SK-N-SH (cell line): ENCODE results near the gene DYRK1A. TPM values are rescaled to one million over a fixed set of nuclear protein-coding genes. Genes with fewer than 3 reads are reported as not detected.

Experiments
- CTCF ChIA-PET: fragments of 300-600, 350-600 bp; formaldehyde crosslinking; extraction: SDS; loops from one replicate; lab custom pipeline; 2021; lab: Yijun Ruan, JAX
- POLR2A ChIA-PET: fragments of 350-600 bp; sonication (Branson Sonifier 250); formaldehyde crosslinking; extraction: SDS; loops from one replicate; lab custom pipeline; 2020; ENCODE audit warnings: antibody characterized with exemption, inconsistent platforms; lab: Yijun Ruan, JAX
- DNase-seq: peaks from one replicate; pipeline ENCODE4 v3.0.0; 2012
- H2AFZ ChIP-seq: fragments of 200-600 bp; sonication (generic); 2 replicates; pipeline ENCODE4 v1.8.1; 2016; ENCODE audit warnings: antibody characterized with exemption, mild to moderate bottlenecking, low read depth
- H3F3A ChIP-seq: fragments of 200-600 bp; sonication (generic); replicated peaks from 2 replicates; pipeline ENCODE3; 2016; ENCODE audit warnings: antibody characterized with exemption, mild to moderate bottlenecking; ENCODE audit not compliant: insufficient read depth
- H3K27ac ChIP-seq, 2 experiments: fragments of 200-500 bp in 1 of 2; fragments of 200-600 bp in 1 of 2; sonication (Bioruptor generic) in 1 of 2; sonication (generic), shearing (Covaris generic) in 1 of 2; 2 replicates each; pipeline versions ENCODE4 v1.5.1 to v1.6.1; 2014 to 2016; ENCODE audit warnings: low read depth in 2 of 2, inconsistent platforms in 1 of 2, low read length in 1 of 2, mild to moderate bottlenecking in 1 of 2, mixed read lengths in 1 of 2
- H3K27me3 ChIP-seq: fragments of 200-600 bp; sonication (generic), shearing (Covaris generic); 2 replicates; pipeline ENCODE4 v1.6.1; 2016; ENCODE audit warnings: mixed run types; ENCODE audit not compliant: insufficient read depth
- H3K36me3 ChIP-seq, 2 experiments: fragments of 200-500 bp in 1 of 2; fragments of 200-600 bp in 1 of 2; sonication (Bioruptor generic) in 1 of 2; sonication (generic) in 1 of 2; replicated peaks in 1 of 2; 2 replicates each; pipeline versions ENCODE3 to v1.5.1; 2014 to 2016; ENCODE audit warnings: low read length in 1 of 2, mild to moderate bottlenecking in 1 of 2; ENCODE audit not compliant: insufficient read depth in 2 of 2, control insufficient read depth in 1 of 2
- H3K4me1 ChIP-seq, 2 experiments: fragments of 200-500 bp in 1 of 2; fragments of 200-600 bp in 1 of 2; sonication (Bioruptor generic) in 1 of 2; sonication (generic), shearing (Covaris generic) in 1 of 2; 2 replicates each; pipeline versions ENCODE4 v1.5.1 to v1.6.1; 2014 to 2016; ENCODE audit warnings: low read depth in 1 of 2, low read length in 1 of 2, mixed run types in 1 of 2; ENCODE audit not compliant: insufficient read depth in 2 of 2, control insufficient read depth in 1 of 2
- H3K4me2 ChIP-seq: fragments of 200-600 bp; sonication (generic), shearing (Covaris generic); 2 replicates; pipeline ENCODE4 v1.6.1; 2017; ENCODE audit warnings: mixed run types
- H3K4me3 ChIP-seq, 2 experiments: fragments of 200-500 bp in 1 of 2; fragments of 200-600 bp in 1 of 2; sonication (Bioruptor generic) in 1 of 2; sonication (generic), shearing (Covaris generic) in 1 of 2; 2 replicates each; pipeline versions ENCODE4 v1.5.1 to v1.8.1; 2014 to 2016; ENCODE audit warnings: low read depth in 2 of 2, inconsistent platforms in 1 of 2, low read length in 1 of 2, mild to moderate bottlenecking in 1 of 2, mixed read lengths in 1 of 2, moderate library complexity in 1 of 2
- H3K79me2 ChIP-seq: fragments of 200-600 bp; sonication (generic); 2 replicates; pipeline ENCODE4 v1.8.1; 2017; ENCODE audit warnings: mild to moderate bottlenecking; ENCODE audit not compliant: insufficient read depth
- H3K9ac ChIP-seq: fragments of 200-600 bp; sonication (generic); 2 replicates; pipeline ENCODE4 v1.6.1; 2017; ENCODE audit warnings: mixed run types
- H3K9me2 ChIP-seq: fragments of 200-600 bp; sonication (generic); 2 replicates; pipeline ENCODE4 v1.6.1; 2017; ENCODE audit warnings: mixed run types
- H3K9me3 ChIP-seq: fragments of 200-600 bp; sonication (generic); 2 replicates; pipeline ENCODE4 v1.6.1; 2017; ENCODE audit warnings: mixed run types, mild to moderate bottlenecking, moderate library complexity
- H4K20me1 ChIP-seq: fragments of 200-600 bp; sonication (generic); 2 replicates; pipeline ENCODE4 v1.6.1; 2017; ENCODE audit warnings: mild to moderate bottlenecking, mixed run types; ENCODE audit not compliant: insufficient read depth
- CHD2 ChIP-seq: fragments of 150-350 bp; IDR thresholded peaks from 2 replicates; pipeline ENCODE4 v1.6.1; 2018; ENCODE audit warnings: low read length; ENCODE audit not compliant: partially characterized antibody
- FOSL2 ChIP-seq: IDR thresholded peaks from 2 replicates; pipeline ENCODE4 v1.4.0; 2012; ENCODE audit warnings: low read depth, mild to moderate bottlenecking, moderate library complexity, borderline replicate concordance
- FOXJ3 ChIP-seq: sonication (generic); formaldehyde crosslinking; IDR thresholded peaks from 2 replicates; pipeline ENCODE4 v1.5.1; 2020; ENCODE audit warnings: mild to moderate bottlenecking, missing genetic modification reagents
- GABPA ChIP-seq: IDR thresholded peaks from 2 replicates; pipeline ENCODE4 v1.4.0; 2012; ENCODE audit warnings: low read depth, mild to moderate bottlenecking
- GATA2 ChIP-seq: sonication (generic); formaldehyde crosslinking; IDR thresholded peaks from 2 replicates; pipeline ENCODE4 v1.5.0; 2020; ENCODE audit warnings: mild to moderate bottlenecking, missing genetic modification reagents
- MEF2A ChIP-seq: IDR thresholded peaks from 2 replicates; pipeline ENCODE4 v1.4.0; 2012; ENCODE audit warnings: low read depth, borderline replicate concordance
- NFIC ChIP-seq: IDR thresholded peaks from 2 replicates; pipeline ENCODE4 v1.4.0; 2012; ENCODE audit warnings: borderline replicate concordance
- RAD21 ChIP-seq: IDR thresholded peaks from 2 replicates; pipeline ENCODE4 v1.6.1; 2012; ENCODE audit warnings: mild to moderate bottlenecking, low read length
- RCOR1 ChIP-seq: fragments of 150-350 bp; IDR thresholded peaks from 2 replicates; pipeline ENCODE4 v1.6.1; 2017; ENCODE audit warnings: antibody characterized with exemption, low read length
- RFX5 ChIP-seq: IDR thresholded peaks from 2 replicates; pipeline ENCODE4 v1.6.1; 2012; ENCODE audit warnings: mild to moderate bottlenecking, improper control_type of control experiment, low read length
- RXRA ChIP-seq: IDR thresholded peaks from 2 replicates; pipeline ENCODE4 v1.4.0; 2012; ENCODE audit warnings: low read depth, mild to moderate bottlenecking, borderline replicate concordance
- SIN3A ChIP-seq: IDR thresholded peaks from 2 replicates; pipeline ENCODE4 v1.6.1; 2012; ENCODE audit warnings: low read depth, mild to moderate bottlenecking, low read length, moderate library complexity, borderline replicate concordance
- TAF1 ChIP-seq: IDR thresholded peaks from 2 replicates; pipeline ENCODE4 v1.6.1; 2012; ENCODE audit warnings: low read depth, mild to moderate bottlenecking, low read length, moderate library complexity, borderline replicate concordance
- TCF12 ChIP-seq: IDR thresholded peaks from 2 replicates; pipeline ENCODE4 v1.4.0; 2012
- TEAD4 ChIP-seq: IDR thresholded peaks from 2 replicates; pipeline ENCODE4 v1.4.0; 2012; ENCODE audit warnings: mild to moderate bottlenecking, borderline replicate concordance; ENCODE audit not compliant: insufficient read depth
- USF1 ChIP-seq: IDR thresholded peaks from 2 replicates; pipeline ENCODE4 v1.4.0; 2012; ENCODE audit warnings: low read depth, borderline replicate concordance
- WGBS: methylation state at CpG from one replicate; pipeline ENCODE4 v1.1.6; 2017; ENCODE audit warnings: low lambda C conversion rate; 5-methylcytosine and 5-hydroxymethylcytosine counted together
- polyA plus RNA-seq, 3 experiments: library from polyadenylated mRNA; depleted of rRNA; stranded (reverse); fragments of >200 nt; gene quantifications; 2 replicates each; pipeline ENCODE4 v1.2.3, GENCODE V29; 2012
- TF ChIP-seq, protein P1 (sequence below): IDR thresholded peaks from 2 replicates; pipeline ENCODE4 v1.6.1; 2012; ENCODE audit warnings: mild to moderate bottlenecking, low read depth, low read length, moderate library complexity

Gene DYRK1A
- polyA plus RNA-seq, 1 of the 3 experiments (the other 2 are of a cell fraction), result 19.3 TPM

GRCh38 chr21:37484535-37485474, 118.2 kb downstream of the DYRK1A start:
- POLR2A ChIA-PET, result no interaction called here
- Histone ChIP-seq H3K4me3 (no peak overlapping the region), H3K4me1 (peaks cover 0 to 4% of the 10 kb centered on the region in 2 experiments; a peak in 2 of 4 replicates), H3K79me2 (peaks cover 42% of the 10 kb centered on the region), H3K9me3 (no peaks in the 10 kb centered on the region), H4K20me1 (0 out of 2 replicates have a peak, but pooled peaks cover 2% of the 10 kb centered on the region), H2AFZ (no peak overlapping the region), H3K4me2 (no peak overlapping the region), H3K27ac (peak overlapping the region in 1 of 2 experiments; percentile 51; a peak in 2 of 4 replicates), H3K36me3 (peaks cover 35 to 51% of the 10 kb centered on the region in 2 experiments), H3K27me3 (no peaks in the 10 kb centered on the region), H3F3A (no peaks in the 10 kb centered on the region), H3K9ac (no peak overlapping the region), H3K9me2 (no peaks in the 10 kb centered on the region)
- CTCF ChIA-PET, result interaction anchor here (1.0 to 1.4 kb wide), 4 partner anchors 10 to 265 kb away, joined by 3 read pairs; no protein-coding TSS in a partner anchor
- WGBS, result 88% methylated on average over 6 of the region's 7 CpGs
- no peak for DNase-seq
- TF ChIP-seq RCOR1 (0 out of 2 replicates have a peak, but pooled peaks have one; percentile 13), RFX5 (no peak), TAF1 (no peak)

DNA sequence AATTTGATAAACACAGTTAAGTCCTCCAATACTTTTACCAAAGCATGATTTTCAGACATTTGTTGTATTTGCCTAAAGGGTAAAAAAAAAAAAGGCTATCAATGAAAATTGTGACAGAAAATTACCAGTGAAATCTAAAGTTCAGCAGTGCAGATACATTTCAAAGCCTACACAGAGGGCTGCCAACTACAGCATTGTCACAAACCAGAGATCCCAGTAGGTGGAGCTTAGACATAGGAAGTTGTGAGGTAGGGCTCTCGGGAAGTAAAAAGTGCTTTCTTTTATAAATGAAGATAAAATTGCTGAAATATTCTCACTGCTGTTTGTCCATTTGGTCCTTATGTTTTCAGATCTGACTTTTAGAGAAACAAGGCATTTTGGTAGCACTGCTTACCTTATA, 123.0 kb downstream of the DYRK1A start:
- H4K20me1 ChIP-seq, result 0 out of 2 replicates have a peak, but pooled peaks cover 2% of the 10 kb centered on the region
- WGBS, result 100% methylated on average over 1 of the region's 1 CpG

DNA sequence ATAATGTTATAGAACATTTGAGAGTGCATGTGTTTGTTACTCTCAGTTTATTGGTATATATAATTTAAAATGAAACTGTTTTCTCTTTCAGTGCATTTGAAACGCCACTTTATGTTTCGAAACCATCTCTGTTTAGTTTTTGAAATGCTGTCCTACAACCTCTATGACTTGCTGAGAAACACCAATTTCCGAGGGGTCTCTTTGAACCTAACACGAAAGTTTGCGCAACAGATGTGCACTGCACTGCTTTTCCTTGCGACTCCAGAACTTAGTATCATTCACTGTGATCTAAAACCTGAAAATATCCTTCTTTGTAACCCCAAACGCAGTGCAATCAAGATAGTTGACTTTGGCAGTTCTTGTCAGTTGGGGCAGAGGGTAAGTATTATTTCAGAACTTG, 123.5 kb downstream of the DYRK1A start:
- POLR2A ChIA-PET, result no interaction called here
- H3K27me3 ChIP-seq, result no peaks in the 10 kb centered on the region
- no peak overlapping the region for H3K9ac ChIP-seq
- no peak overlapping the region for H3K4me2 ChIP-seq
- peaks cover 51 to 62% of the 10 kb centered on the region in 2 experiments for H3K36me3 ChIP-seq
- 0 out of 2 replicates have a peak, but pooled peaks cover 2% of the 10 kb centered on the region for H4K20me1 ChIP-seq
- no peak overlapping the region for H3K4me3 ChIP-seq
- H3K9me2 ChIP-seq, result no peaks in the 10 kb centered on the region
- CTCF ChIA-PET, result no interaction called here
- no peaks in the 10 kb centered on the region for H3K9me3 ChIP-seq
- 92% methylated on average over 7 of the region's 7 CpGs for WGBS
- peaks cover 0 to under 1% of the 10 kb centered on the region in 2 experiments; a peak in 2 of 4 replicates for H3K4me1 ChIP-seq
- no peak overlapping the region for H2AFZ ChIP-seq
- H3K79me2 ChIP-seq, result peaks cover 21% of the 10 kb centered on the region
- H3K27ac ChIP-seq, result no peak overlapping the region
- DNase-seq, result no peak
- no peaks in the 10 kb centered on the region for H3F3A ChIP-seq
- TF ChIP-seq TCF12 (no peak), RCOR1 (no peak), RFX5 (no peak), FOXJ3 (CRISPR knock-in tag) (no peak), MEF2A (no peak), USF1 (no peak), SIN3A (no peak), NFIC (no peak), TEAD4 (no peak), RXRA (no peak), CHD2 (no peak), GABPA (no peak), GATA2 (CRISPR knock-in tag) (no peak)
- TF ChIP-seq, protein P1, sequence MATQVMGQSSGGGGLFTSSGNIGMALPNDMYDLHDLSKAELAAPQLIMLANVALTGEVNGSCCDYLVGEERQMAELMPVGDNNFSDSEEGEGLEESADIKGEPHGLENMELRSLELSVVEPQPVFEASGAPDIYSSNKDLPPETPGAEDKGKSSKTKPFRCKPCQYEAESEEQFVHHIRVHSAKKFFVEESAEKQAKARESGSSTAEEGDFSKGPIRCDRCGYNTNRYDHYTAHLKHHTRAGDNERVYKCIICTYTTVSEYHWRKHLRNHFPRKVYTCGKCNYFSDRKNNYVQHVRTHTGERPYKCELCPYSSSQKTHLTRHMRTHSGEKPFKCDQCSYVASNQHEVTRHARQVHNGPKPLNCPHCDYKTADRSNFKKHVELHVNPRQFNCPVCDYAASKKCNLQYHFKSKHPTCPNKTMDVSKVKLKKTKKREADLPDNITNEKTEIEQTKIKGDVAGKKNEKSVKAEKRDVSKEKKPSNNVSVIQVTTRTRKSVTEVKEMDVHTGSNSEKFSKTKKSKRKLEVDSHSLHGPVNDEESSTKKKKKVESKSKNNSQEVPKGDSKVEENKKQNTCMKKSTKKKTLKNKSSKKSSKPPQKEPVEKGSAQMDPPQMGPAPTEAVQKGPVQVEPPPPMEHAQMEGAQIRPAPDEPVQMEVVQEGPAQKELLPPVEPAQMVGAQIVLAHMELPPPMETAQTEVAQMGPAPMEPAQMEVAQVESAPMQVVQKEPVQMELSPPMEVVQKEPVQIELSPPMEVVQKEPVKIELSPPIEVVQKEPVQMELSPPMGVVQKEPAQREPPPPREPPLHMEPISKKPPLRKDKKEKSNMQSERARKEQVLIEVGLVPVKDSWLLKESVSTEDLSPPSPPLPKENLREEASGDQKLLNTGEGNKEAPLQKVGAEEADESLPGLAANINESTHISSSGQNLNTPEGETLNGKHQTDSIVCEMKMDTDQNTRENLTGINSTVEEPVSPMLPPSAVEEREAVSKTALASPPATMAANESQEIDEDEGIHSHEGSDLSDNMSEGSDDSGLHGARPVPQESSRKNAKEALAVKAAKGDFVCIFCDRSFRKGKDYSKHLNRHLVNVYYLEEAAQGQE, result no peak

More for the DNA sequence above, 123.0 kb downstream of the DYRK1A start:
- Histone ChIP-seq H2AFZ (no peak overlapping the region), H3K4me1 (peaks cover 0 to 4% of the 10 kb centered on the region in 2 experiments; a peak in 2 of 4 replicates), H3K4me2 (no peak overlapping the region), H3K9me3 (no peaks in the 10 kb centered on the region), H3F3A (no peaks in the 10 kb centered on the region), H3K27ac (no peak overlapping the region; a peak in 1 of 4 replicates), H3K9ac (no peak overlapping the region), H3K27me3 (no peaks in the 10 kb centered on the region), H3K36me3 (peaks cover 51 to 62% of the 10 kb centered on the region in 2 experiments), H3K9me2 (no peaks in the 10 kb centered on the region), H3K4me3 (no peak overlapping the region), H3K79me2 (peaks cover 27% of the 10 kb centered on the region)
- CTCF ChIA-PET, result no interaction called here
- DNase-seq, result no peak
- TF ChIP-seq FOSL2 (no peak), RAD21 (0 out of 2 replicates have a peak, but pooled peaks have one; percentile 9)
- POLR2A ChIA-PET, result no interaction called here
